ENCODE data around the gene RTL5.

Gene RTL5

DNA sequence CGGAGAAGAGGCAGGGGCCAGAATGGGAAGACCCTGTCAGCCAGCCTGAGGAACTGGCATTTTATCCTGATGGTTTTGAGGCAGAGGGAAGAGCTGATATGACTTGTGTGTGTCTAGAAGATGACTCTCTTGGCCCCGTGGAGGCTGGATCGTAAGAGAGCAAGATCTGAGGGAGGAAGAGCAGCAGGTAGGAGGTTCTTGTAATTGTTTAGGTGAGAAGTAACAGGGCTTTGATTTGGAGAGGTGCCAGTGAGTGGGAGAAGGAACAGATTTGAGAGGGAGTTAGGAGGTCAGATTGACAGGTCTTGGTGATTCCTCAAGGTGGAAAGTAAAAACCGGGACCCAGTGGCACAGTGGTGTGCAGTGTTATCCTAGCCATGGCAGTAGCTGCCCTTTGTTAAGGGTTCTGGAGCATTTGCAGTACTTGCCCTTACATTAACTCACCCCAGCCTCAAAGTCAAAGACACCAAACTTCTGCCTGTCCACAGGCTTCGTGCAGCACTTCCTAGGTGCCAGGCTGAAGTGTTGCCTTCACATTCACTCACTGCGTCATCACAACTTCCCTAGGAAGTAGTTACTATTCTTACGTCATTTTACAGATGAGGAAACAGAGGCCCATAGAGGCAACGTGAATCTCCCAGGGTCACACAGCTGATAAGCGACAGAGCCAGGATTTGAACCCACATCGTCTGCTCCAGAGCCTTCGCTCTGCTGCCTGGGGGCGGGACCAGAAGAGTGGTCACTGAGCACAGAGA, 23.7 kb downstream of the RTL5 start:
- peak; percentile 71 for DNase-seq

DNA sequence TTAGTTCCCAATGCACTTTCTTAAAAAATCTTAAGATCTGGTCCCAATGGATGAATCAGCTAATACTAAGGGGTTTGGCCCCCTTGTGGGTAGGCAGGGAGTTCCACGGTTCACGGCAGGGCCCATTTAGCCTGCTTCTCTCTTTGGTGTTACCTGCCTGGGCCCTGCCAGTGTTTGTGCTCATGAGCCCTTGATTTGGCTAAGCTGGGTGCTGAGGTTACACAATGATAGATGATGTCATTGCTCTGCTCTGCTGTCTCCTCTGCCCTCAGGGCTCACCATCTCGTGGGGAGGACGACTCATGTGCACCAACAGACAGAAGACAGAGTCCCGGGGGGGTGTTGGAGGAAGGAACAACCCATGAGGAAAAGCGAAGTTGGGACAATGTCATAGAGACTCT, 24.4 kb downstream of the RTL5 start:
- DNase-seq = peak; percentile 59

GRCh38 chrX:72105436-72105835, 26.3 kb downstream of the RTL5 start:
- peak; percentile 23 for DNase-seq

DNA sequence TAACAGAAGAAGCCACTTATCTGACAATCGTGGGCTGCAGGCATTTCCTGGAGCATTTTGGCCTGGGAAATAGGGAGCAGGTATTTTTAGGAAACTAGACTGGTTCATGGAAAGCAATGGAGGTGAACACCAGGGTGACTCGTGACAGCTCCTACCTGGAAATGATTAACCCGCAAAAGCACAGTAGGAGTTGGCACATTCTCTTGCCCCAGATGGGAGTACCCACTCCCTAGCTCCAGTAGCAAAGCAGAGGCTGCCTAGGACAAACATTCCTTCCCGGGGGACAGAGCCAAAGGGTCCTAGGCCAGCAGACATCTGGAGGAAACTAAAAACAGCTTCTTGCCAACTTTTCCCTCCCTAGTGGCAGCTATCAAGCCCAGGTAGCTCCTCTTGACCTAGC, 29.0 kb downstream of the RTL5 start:
- no peak for DNase-seq

DNA sequence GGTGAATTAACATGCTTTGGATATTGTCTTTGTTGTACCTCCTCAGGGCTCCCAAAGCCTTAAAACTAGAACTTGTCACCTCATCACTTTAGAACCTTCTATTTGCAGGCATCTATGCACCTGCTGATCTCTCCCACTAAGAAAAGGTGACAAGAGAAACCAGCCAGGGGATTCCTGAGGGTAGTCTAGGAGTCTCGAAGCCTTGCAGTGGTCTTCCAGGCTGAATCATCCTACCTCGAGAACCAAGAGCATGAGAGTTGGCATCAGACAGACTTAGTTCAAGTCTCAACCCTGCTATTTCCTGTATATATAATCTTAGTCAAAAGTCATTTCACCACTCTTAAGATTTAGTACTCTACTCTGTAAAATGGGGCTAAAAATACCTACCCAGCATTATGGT, 29.6 kb downstream of the RTL5 start:
- no peak for DNase-seq

DNA sequence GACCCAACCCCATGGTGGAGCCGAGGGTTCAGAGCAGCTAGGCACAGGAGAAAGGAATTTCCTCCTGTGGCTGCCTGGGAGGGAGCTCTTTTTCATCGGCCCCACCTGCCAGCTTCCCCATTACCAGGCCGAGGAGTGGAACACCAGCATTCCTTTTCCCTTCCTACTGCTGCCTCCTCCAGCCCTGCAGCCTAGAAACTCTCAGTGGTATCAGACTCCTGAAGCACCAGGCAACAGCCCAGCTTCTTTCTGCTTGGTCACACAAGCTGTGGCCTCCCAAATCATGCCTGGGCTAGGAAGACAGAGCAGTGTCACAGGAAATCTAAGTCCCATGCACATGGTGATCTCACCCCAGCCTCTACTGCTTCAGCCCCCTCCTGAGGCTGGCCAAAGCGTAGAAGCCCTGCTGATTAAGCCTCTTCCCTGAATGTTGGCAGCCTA, 30.1 kb downstream of the RTL5 start:
- peak; percentile 51 for DNase-seq

- DNase-seq = peak; percentile 88
Observed at GRCh38 chrX:72100824-72101351, 30.8 kb downstream of the RTL5 start.

DNA sequence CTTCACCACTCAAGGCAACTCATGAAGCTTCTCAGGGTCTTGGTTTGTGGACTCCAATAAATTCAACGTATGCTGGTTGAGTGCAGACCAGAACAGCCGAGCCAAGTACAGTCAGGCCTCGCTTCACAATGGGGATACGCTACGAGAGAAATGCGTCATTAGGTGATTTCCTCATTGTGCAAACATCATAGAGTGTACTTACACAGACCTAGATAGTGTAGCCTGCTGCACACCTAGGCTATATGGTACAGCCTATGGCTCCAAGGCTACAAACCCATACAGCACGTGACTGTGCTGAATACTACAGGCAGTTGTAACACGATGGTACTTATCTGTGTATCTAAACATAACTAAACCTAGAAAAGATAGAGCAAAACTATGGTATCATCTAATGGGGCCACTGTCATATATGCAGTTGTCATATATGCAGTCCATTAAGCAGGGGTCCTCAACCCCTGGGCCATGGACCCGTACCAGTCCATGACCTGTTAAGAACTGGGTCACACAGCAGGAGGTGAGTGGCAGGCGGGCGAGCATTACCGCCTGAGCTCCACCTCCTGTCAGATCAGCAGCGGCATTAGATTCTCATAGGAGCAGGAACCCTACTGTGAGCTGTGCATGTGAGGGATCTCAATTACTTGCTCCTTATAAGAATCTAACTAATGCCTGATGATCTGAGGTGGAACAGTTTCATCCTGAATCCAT, 31.5 kb downstream of the RTL5 start:
- peak; percentile 45 for DNase-seq

GRCh38 chrX:72097098-72097497, 34.6 kb downstream of the RTL5 start:
- peak; percentile 67 for DNase-seq

- no peak for DNase-seq
Observed at GRCh38 chrX:72095370-72095769, 36.3 kb downstream of the RTL5 start.

- DNase-seq = peak; percentile 59
Observed at GRCh38 chrX:72094894-72095293, 36.8 kb downstream of the RTL5 start.

- DNase-seq = no peak
Observed at GRCh38 chrX:72089254-72089653, 42.5 kb downstream of the RTL5 start.

GRCh38 chrX:72088761-72089160, 43.0 kb downstream of the RTL5 start:
- no peak for DNase-seq

- DNase-seq = no peak
Observed at GRCh38 chrX:72086995-72087394, 44.7 kb downstream of the RTL5 start.

- no peak for DNase-seq
Observed at GRCh38 chrX:72084114-72084513, 47.6 kb downstream of the RTL5 start.

DNA sequence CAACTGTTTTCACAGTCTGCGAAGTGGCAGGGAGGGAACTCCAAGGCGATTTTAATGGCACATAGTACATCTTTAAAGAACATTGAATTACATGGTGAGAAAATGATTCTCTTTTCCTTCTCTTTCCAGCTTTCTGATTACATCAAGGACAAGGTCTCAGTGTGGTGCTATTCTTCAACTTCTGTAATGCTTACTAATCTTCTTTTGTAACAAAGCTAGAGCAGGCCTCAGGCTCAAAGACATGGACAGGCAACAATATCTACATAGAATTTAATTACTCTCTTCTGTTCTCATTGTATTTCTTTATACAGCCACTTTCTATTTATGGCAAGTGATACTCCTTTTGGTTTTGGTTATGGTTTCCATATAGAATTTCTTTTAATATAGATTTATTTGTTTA, 48.4 kb downstream of the RTL5 start:
- DNase-seq = no peak

DNA sequence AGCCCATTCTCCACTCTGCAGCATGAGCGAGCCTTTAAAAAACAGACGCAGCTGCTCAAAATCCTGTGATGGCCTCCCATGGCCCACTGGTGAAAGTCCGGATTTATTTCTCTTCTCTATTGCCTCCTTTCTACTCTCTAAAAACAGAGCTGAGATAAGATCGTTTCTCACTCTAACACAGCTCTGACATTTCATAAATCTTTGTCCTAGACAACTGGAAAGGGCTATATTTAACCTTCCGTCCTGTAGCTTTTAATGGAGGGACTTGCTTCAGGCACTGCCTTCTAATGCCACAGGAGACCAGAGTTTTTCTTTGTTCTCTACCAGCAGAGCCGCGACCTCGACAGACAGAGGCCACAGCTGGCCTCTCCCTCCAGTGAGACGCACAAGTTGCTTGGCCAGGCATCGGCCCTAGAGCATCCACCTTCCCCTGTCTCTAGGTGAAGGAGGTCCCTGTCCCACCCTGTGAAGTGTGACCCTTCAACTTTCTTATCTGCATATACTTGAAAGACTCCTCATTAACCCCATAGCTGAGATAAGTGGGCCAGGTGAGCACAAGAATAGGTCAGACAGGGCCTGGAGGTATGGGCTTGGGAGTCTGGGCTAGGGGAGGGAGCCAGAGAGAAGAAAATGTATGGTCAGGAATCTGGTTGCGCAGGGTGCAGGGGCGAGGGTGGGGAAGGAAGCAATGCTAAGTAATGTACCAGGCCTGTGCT, 50.0 kb downstream of the RTL5 start:
- DNase-seq = no peak

GRCh38 chrX:72080800-72081199, 50.9 kb downstream of the RTL5 start:
- no peak for DNase-seq

GRCh38 chrX:72080150-72080549, 51.6 kb downstream of the RTL5 start:
- DNase-seq = no peak

GRCh38 chrX:72079607-72080006, 52.1 kb downstream of the RTL5 start:
- no peak for DNase-seq

GRCh38 chrX:72078411-72078810, 53.3 kb downstream of the RTL5 start:
- no peak for DNase-seq

Data from inflammatory macrophage treated with lipopolysaccharide for 4 hours (primary cell).